Endothelial cell of umbilical vein (primary cell): ENCODE measurements around the gene NUDT2.

Experiments used
- MAX ChIP-seq: IDR thresholded peaks from 2 replicates; pipeline ENCODE4 v1.6.1; 2011; ENCODE audit not compliant: insufficient read depth, insufficient read length
- TF ChIP-seq, protein P1 (sequence below), 2 donors: IDR thresholded peaks; 1 replicate in 1 of 2; 2 replicates in 1 of 2; pipeline ENCODE4 v1.5.1; 2011; ENCODE audit warnings: low read length in 2 of 2, mild to moderate bottlenecking in 2 of 2, moderate library complexity in 2 of 2, control low read depth in 1 of 2, inconsistent platforms in 1 of 2, low read depth in 1 of 2; ENCODE audit not compliant: insufficient read depth in 1 of 2; ENCODE audit errors: extremely low read depth in 1 of 2

DNA sequence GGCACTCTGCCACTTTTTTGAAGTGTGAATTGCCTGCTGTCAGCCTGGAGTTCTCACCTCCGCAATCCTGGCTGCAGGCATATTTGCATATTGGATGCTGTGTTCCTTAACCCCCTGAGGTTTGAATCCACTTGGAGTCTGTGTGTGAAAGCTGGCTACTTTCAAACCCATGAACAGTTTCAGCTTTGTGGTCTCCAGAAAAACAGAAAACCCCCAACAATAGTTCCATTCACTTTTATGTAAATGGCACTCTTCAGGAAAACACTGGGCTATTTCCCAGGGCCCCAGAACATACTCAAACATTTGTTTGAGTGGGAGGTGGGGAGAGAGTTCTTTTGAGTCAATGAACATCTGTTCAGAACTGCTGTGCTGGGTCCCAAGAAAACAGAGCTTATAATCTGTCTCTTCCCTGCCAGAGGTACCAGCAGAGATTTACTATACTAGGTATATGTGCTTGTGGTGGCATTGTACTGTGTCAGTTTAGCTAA, 5.0 kb downstream of the NUDT2 start:
- no peak for TF ChIP-seq MAX
- TF ChIP-seq, protein P1, sequence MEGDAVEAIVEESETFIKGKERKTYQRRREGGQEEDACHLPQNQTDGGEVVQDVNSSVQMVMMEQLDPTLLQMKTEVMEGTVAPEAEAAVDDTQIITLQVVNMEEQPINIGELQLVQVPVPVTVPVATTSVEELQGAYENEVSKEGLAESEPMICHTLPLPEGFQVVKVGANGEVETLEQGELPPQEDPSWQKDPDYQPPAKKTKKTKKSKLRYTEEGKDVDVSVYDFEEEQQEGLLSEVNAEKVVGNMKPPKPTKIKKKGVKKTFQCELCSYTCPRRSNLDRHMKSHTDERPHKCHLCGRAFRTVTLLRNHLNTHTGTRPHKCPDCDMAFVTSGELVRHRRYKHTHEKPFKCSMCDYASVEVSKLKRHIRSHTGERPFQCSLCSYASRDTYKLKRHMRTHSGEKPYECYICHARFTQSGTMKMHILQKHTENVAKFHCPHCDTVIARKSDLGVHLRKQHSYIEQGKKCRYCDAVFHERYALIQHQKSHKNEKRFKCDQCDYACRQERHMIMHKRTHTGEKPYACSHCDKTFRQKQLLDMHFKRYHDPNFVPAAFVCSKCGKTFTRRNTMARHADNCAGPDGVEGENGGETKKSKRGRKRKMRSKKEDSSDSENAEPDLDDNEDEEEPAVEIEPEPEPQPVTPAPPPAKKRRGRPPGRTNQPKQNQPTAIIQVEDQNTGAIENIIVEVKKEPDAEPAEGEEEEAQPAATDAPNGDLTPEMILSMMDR (IDR thresholded peaks at IDR 0.05; ENCODE audit: extremely low read depth in 1 of 2, insufficient read depth in 1 of 2, low read depth in 1 of 2, low read length in 2 of 2) = no peak
